ENCODE results near the gene TNRC6C. TPM values are rescaled to one million over a fixed set of nuclear protein-coding genes. Genes with fewer than 3 reads are reported as not detected.

Gene TNRC6C
- total RNA-seq, 1 donor, result 6.2 TPM

DNA sequence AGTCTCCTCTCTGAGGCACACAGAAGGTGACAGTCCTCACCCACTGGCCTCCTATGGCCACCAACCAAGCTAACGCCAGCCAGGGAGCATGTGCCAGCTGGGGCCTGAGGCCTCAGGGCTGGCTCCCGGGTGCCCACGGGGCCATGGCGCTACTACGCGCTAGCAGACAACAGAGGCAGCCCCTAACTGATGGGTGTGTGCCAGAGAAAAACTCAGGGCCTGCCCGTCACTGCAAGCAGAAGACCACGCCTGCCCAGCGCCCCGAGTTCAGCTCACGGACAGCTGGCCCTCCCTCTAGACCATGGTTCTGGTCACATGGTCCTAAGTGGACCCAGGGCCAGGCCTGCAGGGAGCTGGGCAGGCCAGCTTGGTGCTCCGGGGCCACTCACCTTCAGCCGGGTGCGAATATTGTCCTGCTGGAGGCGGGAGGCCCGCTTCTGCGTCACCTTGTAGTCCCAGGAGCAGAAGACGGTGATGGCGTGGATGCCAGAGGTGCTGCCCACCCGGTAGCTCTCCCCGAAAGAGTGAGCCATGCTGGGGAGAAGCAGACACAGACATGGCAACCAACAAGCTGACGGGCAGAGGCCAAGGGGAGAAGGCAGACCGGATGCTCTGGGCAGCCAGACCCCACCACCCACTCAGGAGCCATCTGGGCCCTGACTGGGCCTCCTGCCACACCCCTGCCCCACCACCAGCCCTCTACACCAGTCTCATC, 163.9 kb downstream of the TNRC6C start:
- Histone ChIP-seq H3K4me3 (ENCODE audit: insufficient read depth, low read length) (no peak overlapping the region), H3K4me2 (ENCODE audit: insufficient read depth, low read length) (no peak overlapping the region), H4K20me1 (ENCODE audit: insufficient read depth, low read length) (no peaks in the 10 kb centered on the region), H3K4me1 (ENCODE audit: insufficient read depth, low read length) (no peaks in the 10 kb centered on the region), H3K79me2 (ENCODE audit: insufficient read depth, low read length) (no peaks in the 10 kb centered on the region), H3K27me3 (ENCODE audit: insufficient read depth, low read length) (peaks cover under 1% of the 10 kb centered on the region), H3K27ac (ENCODE audit: low read depth, low read length) (no peak overlapping the region), H3K36me3 (ENCODE audit: insufficient read depth, low read length) (no peaks in the 10 kb centered on the region), H3K9me3 (ENCODE audit: low read depth, low read length) (no peaks in the 10 kb centered on the region), H2AFZ (ENCODE audit: low read length) (no peak overlapping the region)
- DNase-seq (ENCODE audit: insufficient read length, low spot score, missing footprints), result peak; percentile 63
- TF ChIP-seq, protein P1, sequence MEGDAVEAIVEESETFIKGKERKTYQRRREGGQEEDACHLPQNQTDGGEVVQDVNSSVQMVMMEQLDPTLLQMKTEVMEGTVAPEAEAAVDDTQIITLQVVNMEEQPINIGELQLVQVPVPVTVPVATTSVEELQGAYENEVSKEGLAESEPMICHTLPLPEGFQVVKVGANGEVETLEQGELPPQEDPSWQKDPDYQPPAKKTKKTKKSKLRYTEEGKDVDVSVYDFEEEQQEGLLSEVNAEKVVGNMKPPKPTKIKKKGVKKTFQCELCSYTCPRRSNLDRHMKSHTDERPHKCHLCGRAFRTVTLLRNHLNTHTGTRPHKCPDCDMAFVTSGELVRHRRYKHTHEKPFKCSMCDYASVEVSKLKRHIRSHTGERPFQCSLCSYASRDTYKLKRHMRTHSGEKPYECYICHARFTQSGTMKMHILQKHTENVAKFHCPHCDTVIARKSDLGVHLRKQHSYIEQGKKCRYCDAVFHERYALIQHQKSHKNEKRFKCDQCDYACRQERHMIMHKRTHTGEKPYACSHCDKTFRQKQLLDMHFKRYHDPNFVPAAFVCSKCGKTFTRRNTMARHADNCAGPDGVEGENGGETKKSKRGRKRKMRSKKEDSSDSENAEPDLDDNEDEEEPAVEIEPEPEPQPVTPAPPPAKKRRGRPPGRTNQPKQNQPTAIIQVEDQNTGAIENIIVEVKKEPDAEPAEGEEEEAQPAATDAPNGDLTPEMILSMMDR (IDR thresholded peaks at IDR 0.05; ENCODE audit: extremely low read depth, low read depth, low read length), result no peak

DNA sequence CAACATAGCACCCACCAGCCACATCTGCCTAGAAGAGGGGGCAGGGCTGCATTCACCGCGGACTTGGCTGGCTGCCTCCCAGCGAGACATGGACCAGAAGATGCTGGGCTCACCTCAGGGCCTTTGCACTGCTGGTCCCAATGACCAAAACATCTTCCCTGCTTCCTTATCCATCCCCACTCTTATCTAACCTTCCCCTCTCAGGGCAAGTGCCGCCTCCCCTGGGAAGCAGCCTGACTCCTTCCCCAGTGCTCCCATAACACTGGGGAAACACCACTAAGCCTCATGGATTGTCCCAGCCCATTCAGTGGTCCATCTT, 164.4 kb downstream of the TNRC6C start:
- H3K79me2 ChIP-seq (ENCODE audit: insufficient read depth, low read length), result no peaks in the 10 kb centered on the region
- no peak for DNase-seq (ENCODE audit: insufficient read length, low spot score, missing footprints)
- TF ChIP-seq, protein P1 (IDR thresholded peaks at IDR 0.05; ENCODE audit: extremely low read depth, low read depth, low read length), result no peak

DNA sequence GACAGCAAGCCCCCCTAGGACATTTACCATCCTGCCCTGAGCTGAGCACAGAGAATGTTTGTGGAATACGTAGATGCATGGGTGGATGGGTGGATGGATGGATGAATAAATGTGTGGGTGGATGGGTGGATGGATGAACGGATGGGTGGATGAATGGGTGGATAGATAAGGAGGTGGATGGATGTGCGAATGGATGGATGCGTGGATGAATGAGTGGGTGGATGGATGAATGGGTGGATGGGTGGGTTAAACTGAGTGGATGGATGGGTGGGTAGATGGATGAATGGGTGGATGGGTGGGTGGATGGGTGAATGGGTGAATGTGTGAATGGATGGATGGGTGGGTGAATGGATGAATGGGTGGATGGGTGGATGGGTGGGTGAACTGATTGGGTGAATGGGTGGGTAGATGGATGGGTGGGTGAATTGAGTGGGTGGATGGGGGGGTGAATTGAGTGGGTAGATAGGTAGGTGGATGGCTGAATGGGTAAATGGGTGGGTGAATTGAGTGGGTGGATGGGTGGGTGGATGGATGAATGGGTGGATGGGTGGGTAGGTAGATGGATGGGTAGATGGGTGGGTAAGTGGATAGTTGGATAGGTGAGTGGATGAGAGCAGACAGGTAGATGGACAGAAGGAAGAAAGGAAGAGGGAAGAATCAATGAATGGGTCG, 164.9 kb downstream of the TNRC6C start:
- Histone ChIP-seq H2AFZ (ENCODE audit: low read length) (no peak overlapping the region), H3K79me2 (ENCODE audit: insufficient read depth, low read length) (no peaks in the 10 kb centered on the region), H3K4me3 (ENCODE audit: insufficient read depth, low read length) (no peak overlapping the region), H3K27me3 (ENCODE audit: insufficient read depth, low read length) (peaks cover 9% of the 10 kb centered on the region), H3K9me3 (ENCODE audit: low read depth, low read length) (no peaks in the 10 kb centered on the region), H3K36me3 (ENCODE audit: insufficient read depth, low read length) (no peaks in the 10 kb centered on the region), H3K27ac (ENCODE audit: low read depth, low read length) (no peak overlapping the region), H3K4me1 (ENCODE audit: insufficient read depth, low read length) (no peaks in the 10 kb centered on the region), H3K4me2 (ENCODE audit: insufficient read depth, low read length) (no peak overlapping the region), H4K20me1 (ENCODE audit: insufficient read depth, low read length) (no peaks in the 10 kb centered on the region)
- no peak for DNase-seq (ENCODE audit: insufficient read length, low spot score, missing footprints)
- TF ChIP-seq, protein P1 (IDR thresholded peaks at IDR 0.05; ENCODE audit: extremely low read depth, low read depth, low read length), result no peak

More for the DNA sequence above, 164.4 kb downstream of the TNRC6C start:
- H3K4me1 ChIP-seq (ENCODE audit: insufficient read depth, low read length), result no peaks in the 10 kb centered on the region
- H3K27me3 ChIP-seq (ENCODE audit: insufficient read depth, low read length), result peaks cover 5% of the 10 kb centered on the region
- no peaks in the 10 kb centered on the region for H3K36me3 ChIP-seq (ENCODE audit: insufficient read depth, low read length)
- H2AFZ ChIP-seq (ENCODE audit: low read length), result no peak overlapping the region
- H3K9me3 ChIP-seq (ENCODE audit: low read depth, low read length), result no peaks in the 10 kb centered on the region
- H3K27ac ChIP-seq (ENCODE audit: low read depth, low read length), result no peak overlapping the region
- H4K20me1 ChIP-seq (ENCODE audit: insufficient read depth, low read length), result no peaks in the 10 kb centered on the region
- no peak overlapping the region for H3K4me3 ChIP-seq (ENCODE audit: insufficient read depth, low read length)
- H3K4me2 ChIP-seq (ENCODE audit: insufficient read depth, low read length), result no peak overlapping the region

DNA sequence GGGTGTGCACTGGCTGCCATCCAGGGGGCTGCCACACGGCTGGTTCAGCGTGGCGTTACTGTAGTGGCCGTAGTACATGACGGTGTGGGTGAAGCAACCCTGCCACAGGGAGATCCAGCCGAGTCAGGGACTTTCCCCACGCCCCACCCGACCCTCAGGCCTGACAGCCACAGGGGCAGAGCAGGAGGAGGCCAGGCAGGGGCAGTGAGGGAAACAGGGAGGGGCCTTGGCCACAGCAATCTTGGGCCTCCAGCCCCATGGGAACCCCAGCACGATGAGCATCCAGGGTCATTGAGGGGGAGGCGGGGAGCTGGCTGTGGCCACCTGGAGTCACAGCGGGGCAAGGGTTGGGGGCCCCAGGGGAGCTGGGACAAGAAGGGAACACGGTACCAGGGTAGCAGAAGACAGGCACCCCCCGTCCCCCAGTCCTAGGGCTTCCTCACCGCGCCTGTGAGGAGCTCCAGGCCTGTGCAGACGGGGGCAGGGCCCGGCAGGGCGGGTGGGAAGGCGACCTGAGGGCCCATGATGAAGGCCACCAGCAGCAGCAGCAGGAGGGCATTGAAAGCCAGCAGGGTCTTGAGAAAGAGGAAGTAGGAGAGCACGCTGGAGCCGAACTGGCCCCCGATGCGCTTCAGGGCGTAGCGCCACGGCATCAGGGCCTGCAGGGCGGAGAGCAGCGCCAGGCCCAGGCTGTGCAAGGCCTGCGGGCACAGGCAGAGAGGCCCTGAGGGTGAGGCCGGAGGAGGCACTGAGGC, 165.8 kb downstream of the TNRC6C start:
- TF ChIP-seq, protein P1 (IDR thresholded peaks at IDR 0.05; ENCODE audit: extremely low read depth, low read depth, low read length), result no peak
- H3K27ac ChIP-seq (ENCODE audit: low read depth, low read length), result no peak overlapping the region
- H3K4me3 ChIP-seq (ENCODE audit: insufficient read depth, low read length), result no peak overlapping the region
- no peaks in the 10 kb centered on the region for H3K9me3 ChIP-seq (ENCODE audit: low read depth, low read length)
- H3K4me2 ChIP-seq (ENCODE audit: insufficient read depth, low read length), result no peak overlapping the region
- H3K4me1 ChIP-seq (ENCODE audit: insufficient read depth, low read length), result no peaks in the 10 kb centered on the region
- no peaks in the 10 kb centered on the region for H4K20me1 ChIP-seq (ENCODE audit: insufficient read depth, low read length)
- H3K36me3 ChIP-seq (ENCODE audit: insufficient read depth, low read length), result no peaks in the 10 kb centered on the region
- DNase-seq (ENCODE audit: insufficient read length, low spot score, missing footprints), result peak; percentile 69
- no peaks in the 10 kb centered on the region for H3K79me2 ChIP-seq (ENCODE audit: insufficient read depth, low read length)
- H2AFZ ChIP-seq (ENCODE audit: low read length), result no peak overlapping the region
- H3K27me3 ChIP-seq (ENCODE audit: insufficient read depth, low read length), result peaks cover 16% of the 10 kb centered on the region

All from osteoblast (primary cell).